Measurements from ENCODE around the gene KIAA1614. TPM values are rescaled to one million over a fixed set of nuclear protein-coding genes. Genes with fewer than 3 reads are reported as not detected.
"Not testable (repeated sequence)": the region's sequence is repeated elsewhere in the genome, so short reads cannot be mapped to it uniquely, and the experiment has no call there.

Gene KIAA1614
- total RNA-seq, 1 donor from 2014 or later, result 2.9 TPM

GRCh38 chr1:180954005-180954800, 41.5 kb downstream of the KIAA1614 start:
- TF ChIP-seq, protein P1, sequence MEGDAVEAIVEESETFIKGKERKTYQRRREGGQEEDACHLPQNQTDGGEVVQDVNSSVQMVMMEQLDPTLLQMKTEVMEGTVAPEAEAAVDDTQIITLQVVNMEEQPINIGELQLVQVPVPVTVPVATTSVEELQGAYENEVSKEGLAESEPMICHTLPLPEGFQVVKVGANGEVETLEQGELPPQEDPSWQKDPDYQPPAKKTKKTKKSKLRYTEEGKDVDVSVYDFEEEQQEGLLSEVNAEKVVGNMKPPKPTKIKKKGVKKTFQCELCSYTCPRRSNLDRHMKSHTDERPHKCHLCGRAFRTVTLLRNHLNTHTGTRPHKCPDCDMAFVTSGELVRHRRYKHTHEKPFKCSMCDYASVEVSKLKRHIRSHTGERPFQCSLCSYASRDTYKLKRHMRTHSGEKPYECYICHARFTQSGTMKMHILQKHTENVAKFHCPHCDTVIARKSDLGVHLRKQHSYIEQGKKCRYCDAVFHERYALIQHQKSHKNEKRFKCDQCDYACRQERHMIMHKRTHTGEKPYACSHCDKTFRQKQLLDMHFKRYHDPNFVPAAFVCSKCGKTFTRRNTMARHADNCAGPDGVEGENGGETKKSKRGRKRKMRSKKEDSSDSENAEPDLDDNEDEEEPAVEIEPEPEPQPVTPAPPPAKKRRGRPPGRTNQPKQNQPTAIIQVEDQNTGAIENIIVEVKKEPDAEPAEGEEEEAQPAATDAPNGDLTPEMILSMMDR (conservative IDR thresholded peaks at IDR 0.05), result no peak
- no peaks in the 10 kb centered on the region for H3K4me1 Mint-ChIP-seq (ENCODE audit: unreplicated experiment)
- DNase-seq (ENCODE audit: extremely low spot score, unreplicated experiment), result no peak
- peaks cover 23% of the 10 kb centered on the region for H3K36me3 Mint-ChIP-seq
- H3K27me3 Mint-ChIP-seq, result no peaks in the 10 kb centered on the region
- no peak overlapping the region for H3K27ac Mint-ChIP-seq
- H3K4me3 Mint-ChIP-seq, result no peak overlapping the region
- H3K9me3 Mint-ChIP-seq, result no peaks in the 10 kb centered on the region

- Mint-ChIP-seq H3K27me3 (no peaks in the 10 kb centered on the region), H3K9me3 (no peaks in the 10 kb centered on the region), H3K4me3 (no peak overlapping the region), H3K4me1 (ENCODE audit: unreplicated experiment) (no peaks in the 10 kb centered on the region), H3K36me3 (peaks cover 23% of the 10 kb centered on the region), H3K27ac (no peak overlapping the region)
- no peak for DNase-seq (ENCODE audit: extremely low spot score, unreplicated experiment)
- TF ChIP-seq, protein P1 (conservative IDR thresholded peaks at IDR 0.05), result no peak
Measured at GRCh38 chr1:180954801-180955165, 42.1 kb downstream of the KIAA1614 start.

DNA sequence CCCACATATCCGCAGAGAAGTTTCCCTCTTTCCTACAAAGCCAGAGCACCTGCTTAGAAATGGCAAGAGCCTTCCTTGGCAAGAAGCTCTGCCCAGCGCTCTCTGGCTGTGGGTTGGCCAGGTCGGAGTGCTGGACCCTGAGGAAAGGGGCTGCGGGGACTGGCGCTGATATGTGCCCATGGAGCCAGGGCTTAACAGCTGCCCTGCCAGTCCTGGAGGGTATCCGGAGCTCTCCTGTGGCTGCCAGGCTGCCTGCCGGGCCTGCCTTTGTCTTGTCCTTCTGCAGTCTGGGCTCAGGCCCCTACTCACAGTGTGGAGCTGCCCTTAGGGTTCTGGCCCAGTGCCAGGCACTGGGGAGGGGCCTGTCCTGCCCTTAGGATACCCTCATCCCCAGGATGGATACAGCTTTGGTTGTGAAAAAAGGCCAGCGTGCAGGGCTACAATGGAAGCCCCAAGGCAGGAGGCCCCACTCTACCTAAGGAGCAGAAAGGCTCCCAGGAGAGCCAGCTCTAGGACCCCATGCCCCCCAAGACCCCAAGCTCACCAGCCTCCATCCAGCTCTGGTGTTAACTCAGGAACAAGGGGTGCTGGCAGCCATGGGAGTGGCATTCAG, 43.4 kb downstream of the KIAA1614 start:
- Mint-ChIP-seq H3K36me3 (peaks cover 31% of the 10 kb centered on the region), H3K4me3 (no peak overlapping the region), H3K9me3 (no peaks in the 10 kb centered on the region), H3K27me3 (no peaks in the 10 kb centered on the region), H3K4me1 (ENCODE audit: unreplicated experiment) (no peaks in the 10 kb centered on the region), H3K27ac (no peak overlapping the region)
- no peak for DNase-seq (ENCODE audit: extremely low spot score, unreplicated experiment)
- TF ChIP-seq, protein P1 (conservative IDR thresholded peaks at IDR 0.05), result no peak

DNA sequence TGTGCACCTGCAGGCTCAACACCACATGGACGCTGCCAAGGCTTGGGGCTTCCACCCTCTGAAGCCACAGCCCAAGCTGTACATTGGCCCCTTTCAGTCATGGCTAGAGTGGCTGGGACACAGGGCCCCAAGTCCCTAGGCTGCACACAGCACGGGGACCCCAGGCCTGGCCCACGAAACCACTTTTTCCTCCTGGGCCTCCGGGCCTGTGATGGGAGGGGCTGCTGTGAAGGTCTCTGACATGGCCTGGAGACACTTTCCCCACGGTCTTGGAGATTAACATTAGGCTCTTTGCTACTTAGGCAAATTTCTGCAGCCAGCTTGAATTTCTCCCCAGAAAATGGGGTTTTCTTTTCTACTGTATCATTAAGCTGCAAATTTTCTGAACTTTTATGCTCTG, 46.9 kb downstream of the KIAA1614 start:
- H3K9me3 Mint-ChIP-seq, H3K4me3 Mint-ChIP-seq: not testable (repeated sequence)

DNA sequence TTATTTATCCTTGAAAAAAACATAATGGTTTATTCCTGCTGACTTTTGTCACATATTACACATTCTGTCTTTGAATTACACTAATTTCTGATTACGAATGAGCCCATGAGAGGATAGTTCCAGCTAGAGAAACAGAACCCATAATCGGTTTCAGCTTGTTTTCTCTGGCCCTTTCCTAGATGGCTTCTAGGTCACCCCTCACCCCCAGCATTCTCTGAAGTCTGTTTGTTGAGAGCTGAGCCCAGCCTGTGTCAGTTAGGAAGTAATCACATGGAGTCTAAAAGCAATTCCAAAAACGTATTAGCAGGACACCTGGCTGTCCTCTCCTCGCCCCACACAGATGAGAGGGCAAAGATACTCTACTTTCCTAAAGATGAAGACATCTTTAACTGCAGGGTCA, 48.9 kb downstream of the KIAA1614 start:
- Mint-ChIP-seq H3K9me3 (no peaks in the 10 kb centered on the region), H3K4me1 (ENCODE audit: unreplicated experiment) (peaks cover 8% of the 10 kb centered on the region), H3K27me3 (no peaks in the 10 kb centered on the region), H3K4me3 (no peak overlapping the region), H3K27ac (no peak overlapping the region), H3K36me3 (peaks cover 31% of the 10 kb centered on the region)
- TF ChIP-seq, protein P1 (conservative IDR thresholded peaks at IDR 0.05), result no peak
- DNase-seq (ENCODE audit: extremely low spot score, unreplicated experiment), result no peak

More for the DNA sequence above, 46.9 kb downstream of the KIAA1614 start:
- not testable (repeated sequence) for H3K27me3 Mint-ChIP-seq; DNase-seq (ENCODE audit: extremely low spot score, unreplicated experiment); H3K4me1 Mint-ChIP-seq (ENCODE audit: unreplicated experiment); H3K27ac Mint-ChIP-seq
- H3K36me3 Mint-ChIP-seq, result peaks cover 32% of the 10 kb centered on the region

- H3K27ac Mint-ChIP-seq, result no peak overlapping the region
- peaks cover 37% of the 10 kb centered on the region for H3K36me3 Mint-ChIP-seq
- no peaks in the 10 kb centered on the region for H3K9me3 Mint-ChIP-seq
- H3K4me1 Mint-ChIP-seq (ENCODE audit: unreplicated experiment), result peaks cover 8% of the 10 kb centered on the region
- H3K4me3 Mint-ChIP-seq, result no peak overlapping the region
- H3K27me3 Mint-ChIP-seq, result no peaks in the 10 kb centered on the region
- no peak for DNase-seq (ENCODE audit: extremely low spot score, unreplicated experiment)
- TF ChIP-seq, protein P1 (conservative IDR thresholded peaks at IDR 0.05), result no peak
Measured at GRCh38 chr1:180962178-180962577, 49.5 kb downstream of the KIAA1614 start.
